ENCODE measurements around the gene MGAT4C. TPM values are rescaled to one million over a fixed set of nuclear protein-coding genes. Genes with fewer than 3 reads are reported as not detected.
"Not testable (repeated sequence)": the region's sequence is repeated elsewhere in the genome, so short reads cannot be mapped to it uniquely, and the experiment has no call there.

MGAT4C gene
- total RNA-seq, 6 donors from 2014 or later, result under 0.01 to 0.43 (median 0.20) TPM; not detected in 1

GRCh38 chr12:86134561-86134960 lies 121.6 kb downstream of the MGAT4C start:
- H3K4me3 ChIP-seq, result no peak overlapping the region
- H3K9me3 ChIP-seq, result no peaks in the 10 kb centered on the region
- H3K27ac ChIP-seq, result no peak overlapping the region
- no peaks in the 10 kb centered on the region for H3K27me3 ChIP-seq
- WGBS, 2 donors, result 76 to 77% methylated on average over 3 of the region's 3 CpGs
- H3K4me1 ChIP-seq, result no peaks in the 10 kb centered on the region
- ATAC-seq (ENCODE audit: low FRiP score in 2 of 2), result no peak
- no peaks in the 10 kb centered on the region for H3K36me3 ChIP-seq
- DNase-seq, result no peak
- no peak for TF ChIP-seq POLR2AphosphoS5 (IDR thresholded peaks at IDR 0.05)

DNA sequence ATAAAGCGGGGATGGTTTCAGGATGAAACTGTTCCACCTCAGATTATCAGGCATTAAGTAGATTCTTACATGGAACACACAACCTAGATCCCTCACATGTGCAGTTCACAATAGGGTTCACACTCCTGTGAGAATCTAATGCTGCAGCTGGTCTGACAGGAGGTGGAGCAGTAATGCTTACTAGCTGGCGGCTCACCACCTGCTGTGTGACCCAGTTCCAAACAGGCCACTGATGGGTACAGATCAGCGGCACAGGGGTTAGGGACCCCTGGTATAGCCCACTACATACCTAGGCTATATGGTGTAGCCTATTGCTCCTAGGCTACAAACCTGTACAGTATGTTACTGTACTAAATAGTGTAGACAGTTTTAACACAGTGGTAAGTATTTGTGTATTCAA lies 129.3 kb downstream of the MGAT4C start:
- not testable (repeated sequence) for DNase-seq; H3K9me3 ChIP-seq; H3K27me3 ChIP-seq; ATAC-seq (ENCODE audit: low FRiP score in 2 of 2); H3K36me3 ChIP-seq; H3K27ac ChIP-seq; H3K4me1 ChIP-seq; H3K4me3 ChIP-seq
- WGBS, 2 donors, result 72 to 96% methylated on average over 3 of the region's 3 CpGs

GRCh38 chr12:86122846-86123468 lies 133.2 kb downstream of the MGAT4C start:
- ATAC-seq (ENCODE audit: low FRiP score in 2 of 2), result no peak
- DNase-seq, result no peak
- no peak overlapping the region for H3K4me3 ChIP-seq
- H3K4me1 ChIP-seq, result no peaks in the 10 kb centered on the region
- TF ChIP-seq POLR2A (IDR thresholded peaks at IDR 0.05), result no peak
- TF ChIP-seq EP300 (IDR thresholded peaks at IDR 0.05), result no peak
- TF ChIP-seq, protein P1, sequence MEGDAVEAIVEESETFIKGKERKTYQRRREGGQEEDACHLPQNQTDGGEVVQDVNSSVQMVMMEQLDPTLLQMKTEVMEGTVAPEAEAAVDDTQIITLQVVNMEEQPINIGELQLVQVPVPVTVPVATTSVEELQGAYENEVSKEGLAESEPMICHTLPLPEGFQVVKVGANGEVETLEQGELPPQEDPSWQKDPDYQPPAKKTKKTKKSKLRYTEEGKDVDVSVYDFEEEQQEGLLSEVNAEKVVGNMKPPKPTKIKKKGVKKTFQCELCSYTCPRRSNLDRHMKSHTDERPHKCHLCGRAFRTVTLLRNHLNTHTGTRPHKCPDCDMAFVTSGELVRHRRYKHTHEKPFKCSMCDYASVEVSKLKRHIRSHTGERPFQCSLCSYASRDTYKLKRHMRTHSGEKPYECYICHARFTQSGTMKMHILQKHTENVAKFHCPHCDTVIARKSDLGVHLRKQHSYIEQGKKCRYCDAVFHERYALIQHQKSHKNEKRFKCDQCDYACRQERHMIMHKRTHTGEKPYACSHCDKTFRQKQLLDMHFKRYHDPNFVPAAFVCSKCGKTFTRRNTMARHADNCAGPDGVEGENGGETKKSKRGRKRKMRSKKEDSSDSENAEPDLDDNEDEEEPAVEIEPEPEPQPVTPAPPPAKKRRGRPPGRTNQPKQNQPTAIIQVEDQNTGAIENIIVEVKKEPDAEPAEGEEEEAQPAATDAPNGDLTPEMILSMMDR (IDR thresholded peaks at IDR 0.05), result no peak
- no peak for TF ChIP-seq POLR2AphosphoS5 (IDR thresholded peaks at IDR 0.05)
- WGBS, 2 donors, result 54 to 65% methylated on average over 3 of the region's 3 CpGs
- H3K36me3 ChIP-seq, result no peaks in the 10 kb centered on the region
- no peak overlapping the region for H3K27ac ChIP-seq
- H3K9me3 ChIP-seq, result no peaks in the 10 kb centered on the region
- H3K27me3 ChIP-seq, result no peaks in the 10 kb centered on the region

DNA sequence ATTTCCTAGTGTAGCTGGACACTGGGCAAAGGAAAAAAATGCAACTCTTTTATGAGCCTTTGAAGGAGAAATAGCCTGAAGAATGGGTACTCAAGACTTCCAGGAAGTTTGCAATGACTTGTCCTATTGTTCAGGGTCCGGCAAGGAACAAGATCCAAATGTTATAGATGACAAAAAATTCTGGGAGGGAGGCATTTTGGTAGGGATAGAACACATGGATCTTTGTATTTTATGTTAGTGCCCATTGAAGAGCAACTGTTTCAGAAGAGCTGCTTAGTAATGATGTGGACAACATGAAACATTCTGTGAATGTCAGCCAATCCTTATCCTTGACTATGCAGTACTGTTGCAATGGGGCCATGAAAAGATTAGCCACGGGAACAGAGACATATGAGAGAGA lies 138.0 kb downstream of the MGAT4C start:
- H3K9me3 ChIP-seq, result no peaks in the 10 kb centered on the region
- no peaks in the 10 kb centered on the region for H3K27me3 ChIP-seq
- 66 to 74% methylated on average over 2 of the region's 2 CpGs for WGBS, 2 donors
- H3K36me3 ChIP-seq, result no peaks in the 10 kb centered on the region
- no peak overlapping the region for H3K27ac ChIP-seq
- TF ChIP-seq EP300 (IDR thresholded peaks at IDR 0.05) (no peak), POLR2A (IDR thresholded peaks at IDR 0.05) (no peak), POLR2AphosphoS5 (IDR thresholded peaks at IDR 0.05) (no peak)
- TF ChIP-seq, protein P1 (IDR thresholded peaks at IDR 0.05), result no peak
- H3K4me1 ChIP-seq, result no peaks in the 10 kb centered on the region
- DNase-seq (no peak), ATAC-seq (ENCODE audit: low FRiP score in 2 of 2) (no peak)
- no peak overlapping the region for H3K4me3 ChIP-seq

GRCh38 chr12:86117711-86118110 lies 138.5 kb downstream of the MGAT4C start:
- no peak for ATAC-seq (ENCODE audit: low FRiP score in 2 of 2)
- 64 to 72% methylated on average over 1 of the region's 1 CpG for WGBS, 2 donors
- TF ChIP-seq POLR2A (IDR thresholded peaks at IDR 0.05) (no peak), EP300 (IDR thresholded peaks at IDR 0.05) (no peak), POLR2AphosphoS5 (IDR thresholded peaks at IDR 0.05) (no peak)
- TF ChIP-seq, protein P1 (IDR thresholded peaks at IDR 0.05), result no peak

GRCh38 chr12:86104087-86104486 lies 152.1 kb downstream of the MGAT4C start:
- Histone ChIP-seq H3K4me1 (no peaks in the 10 kb centered on the region), H3K9me3 (no peaks in the 10 kb centered on the region), H3K4me3 (no peak overlapping the region), H3K27me3 (no peaks in the 10 kb centered on the region), H3K27ac (no peak overlapping the region), H3K36me3 (no peaks in the 10 kb centered on the region)
- WGBS, 2 donors, result 88 to 89% methylated on average over 9 of the region's 9 CpGs
- ATAC-seq (ENCODE audit: low FRiP score in 2 of 2) (no peak), DNase-seq (no peak)
- TF ChIP-seq POLR2A (IDR thresholded peaks at IDR 0.05), result no peak
- TF ChIP-seq, protein P1 (IDR thresholded peaks at IDR 0.05), result no peak
- TF ChIP-seq POLR2AphosphoS5 (IDR thresholded peaks at IDR 0.05), result no peak
- no peak for TF ChIP-seq EP300 (IDR thresholded peaks at IDR 0.05)

More at GRCh38 chr12:86117711-86118110, 138.5 kb downstream of the MGAT4C start:
- H3K9me3 ChIP-seq, result no peaks in the 10 kb centered on the region
- no peaks in the 10 kb centered on the region for H3K36me3 ChIP-seq
- H3K27ac ChIP-seq, result no peak overlapping the region
- DNase-seq, result no peak
- no peak overlapping the region for H3K4me3 ChIP-seq
- no peaks in the 10 kb centered on the region for H3K4me1 ChIP-seq
- H3K27me3 ChIP-seq, result no peaks in the 10 kb centered on the region

Measured in upper lobe of left lung (tissue), 6 donors.